ENCODE results near the gene NUDT16L1. TPM values are rescaled to one million over a fixed set of nuclear protein-coding genes. Genes with fewer than 3 reads are reported as not detected.

The NUDT16L1 gene
- polyA plus RNA-seq, 1 donor (not counting 4 experiments of a cell fraction or from before 2014, with no cell fraction given): 23.0 TPM

GRCh38 chr16:4664538-4665418 lies 28.6 kb upstream of the NUDT16L1 start:
- Histone ChIP-seq H3K4me1 (ENCODE audit: control insufficient read depth, extremely low read depth, insufficient read depth, low read length) (peaks cover 19% of the 10 kb centered on the region), H3K9me3 (ENCODE audit: control insufficient read depth, low read depth, low read length) (no peaks in the 10 kb centered on the region), H3K4me2 (ENCODE audit: control insufficient read depth, extremely low read depth, insufficient read depth, low read depth, low read length) (peak overlapping the region; percentile 39), H2AFZ (ENCODE audit: control insufficient read depth, low read length) (no peak overlapping the region), H3K36me3 (ENCODE audit: control insufficient read depth in 2 of 2, extremely low read depth in 1 of 2, insufficient read depth in 2 of 2, low read length in 2 of 2) (peaks cover 9 to 36% of the 10 kb centered on the region in 2 experiments), H3K27ac (ENCODE audit: control insufficient read depth, insufficient read depth, low read length) (no peak overlapping the region), H4K20me1 (ENCODE audit: control insufficient read depth, extremely low read depth, insufficient read depth, low read length) (no peaks in the 10 kb centered on the region), H3K4me3 (ENCODE audit: control insufficient read depth in 2 of 3, extremely low read depth in 1 of 3, insufficient read depth in 2 of 3, low read depth in 1 of 3, low read length in 3 of 3) (no peak overlapping the region), H3K9ac (ENCODE audit: control insufficient read depth, extremely low read depth, insufficient read depth, low read length) (no peak overlapping the region), H3K27me3 (ENCODE audit: control insufficient read depth, extremely low read depth, insufficient read depth, low read length) (no peaks in the 10 kb centered on the region), H3K79me2 (ENCODE audit: control insufficient read depth, insufficient read depth, low read length) (no peaks in the 10 kb centered on the region), H3K9me1 (ENCODE audit: control insufficient read depth, extremely low read depth, insufficient read depth, low read length) (peaks cover 4% of the 10 kb centered on the region)
- FAIRE-seq (no peak), DNase-seq (ENCODE audit: low read depth, low spot score) (no peak)
- peak in 1 of 3 experiments; percentile 62 for TF ChIP-seq CTCF (optimal IDR thresholded peaks at IDR 0.05 in 1 of 3, IDR thresholded peaks at IDR 0.05 in 1 of 3, conservative IDR thresholded peaks at IDR 0.05 in 1 of 3; ENCODE audit: extremely low read depth in 1 of 3, insufficient read depth in 2 of 3, low read length in 3 of 3)
- TF ChIP-seq EZH2 (IDR thresholded peaks at IDR 0.05; ENCODE audit: low read length): no peak
- dilution Hi-C loops (cut with MboI; ENCODE audit: extremely low pct_ligation_motif_present, low sequenced_read_pairs): no loop called here

GRCh38 chr16:4666537-4667202 lies 26.7 kb upstream of the NUDT16L1 start:
- H3K27me3 ChIP-seq (ENCODE audit: control insufficient read depth, extremely low read depth, insufficient read depth, low read length): no peaks in the 10 kb centered on the region
- FAIRE-seq (no peak), DNase-seq (ENCODE audit: low read depth, low spot score) (no peak)
- dilution Hi-C loops (cut with MboI; ENCODE audit: extremely low pct_ligation_motif_present, low sequenced_read_pairs): no loop called here
- no peak overlapping the region for H2AFZ ChIP-seq (ENCODE audit: control insufficient read depth, low read length)
- no peaks in the 10 kb centered on the region for H3K9me3 ChIP-seq (ENCODE audit: control insufficient read depth, low read depth, low read length)
- H3K36me3 ChIP-seq (ENCODE audit: control insufficient read depth in 2 of 2, extremely low read depth in 1 of 2, insufficient read depth in 2 of 2, low read length in 2 of 2): peaks cover 9 to 36% of the 10 kb centered on the region in 2 experiments
- H3K9ac ChIP-seq (ENCODE audit: control insufficient read depth, extremely low read depth, insufficient read depth, low read length): no peak overlapping the region
- H3K27ac ChIP-seq (ENCODE audit: control insufficient read depth, insufficient read depth, low read length): no peak overlapping the region
- H3K4me1 ChIP-seq (ENCODE audit: control insufficient read depth, extremely low read depth, insufficient read depth, low read length): peaks cover 14% of the 10 kb centered on the region
- no peak overlapping the region for H3K4me3 ChIP-seq (ENCODE audit: control insufficient read depth in 2 of 3, extremely low read depth in 1 of 3, insufficient read depth in 2 of 3, low read depth in 1 of 3, low read length in 3 of 3)
- no peak overlapping the region for H3K4me2 ChIP-seq (ENCODE audit: control insufficient read depth, extremely low read depth, insufficient read depth, low read depth, low read length)
- H3K79me2 ChIP-seq (ENCODE audit: control insufficient read depth, insufficient read depth, low read length): no peaks in the 10 kb centered on the region
- H4K20me1 ChIP-seq (ENCODE audit: control insufficient read depth, extremely low read depth, insufficient read depth, low read length): no peaks in the 10 kb centered on the region
- no peaks in the 10 kb centered on the region for H3K9me1 ChIP-seq (ENCODE audit: control insufficient read depth, extremely low read depth, insufficient read depth, low read length)
- TF ChIP-seq CTCF (optimal IDR thresholded peaks at IDR 0.05 in 1 of 3, IDR thresholded peaks at IDR 0.05 in 1 of 3, conservative IDR thresholded peaks at IDR 0.05 in 1 of 3; ENCODE audit: extremely low read depth in 1 of 3, insufficient read depth in 2 of 3, low read length in 3 of 3): no peak
- TF ChIP-seq EZH2 (IDR thresholded peaks at IDR 0.05; ENCODE audit: low read length): no peak
